GM21515 (cell line): ENCODE measurements around the gene PC.

Experiments used
- ATAC-seq: cut with Tn5 transposase; IDR thresholded peaks from one replicate; pipeline ENCODE4 v1.9.1; 2021; ENCODE audit not compliant: unreplicated experiment

The PC gene

DNA sequence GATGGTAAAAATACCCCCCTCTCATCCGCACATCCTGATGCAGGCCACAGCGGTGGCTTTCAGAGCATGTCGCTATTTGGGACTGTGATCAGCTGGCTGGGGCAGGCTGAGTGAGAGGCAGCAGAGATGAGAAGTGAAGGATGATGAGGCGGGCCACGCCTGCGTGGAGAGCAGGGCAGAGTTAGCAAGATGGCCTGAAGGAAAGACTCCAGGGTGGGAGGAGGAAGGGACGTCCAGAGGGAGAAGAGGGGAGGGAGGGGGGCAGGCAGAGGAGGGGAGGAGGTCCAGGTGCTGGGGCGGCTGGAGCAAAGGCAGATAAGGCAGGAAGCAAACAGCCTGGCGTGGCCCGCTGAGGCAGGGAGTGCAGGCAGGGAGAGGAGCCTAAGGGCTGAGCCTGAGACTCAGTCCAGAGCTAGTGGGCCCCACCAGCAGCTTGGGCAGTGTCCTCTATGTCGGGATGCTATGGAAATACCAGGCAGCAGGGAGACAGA lies 72.2 kb downstream of the PC start:
- no peak for ATAC-seq

DNA sequence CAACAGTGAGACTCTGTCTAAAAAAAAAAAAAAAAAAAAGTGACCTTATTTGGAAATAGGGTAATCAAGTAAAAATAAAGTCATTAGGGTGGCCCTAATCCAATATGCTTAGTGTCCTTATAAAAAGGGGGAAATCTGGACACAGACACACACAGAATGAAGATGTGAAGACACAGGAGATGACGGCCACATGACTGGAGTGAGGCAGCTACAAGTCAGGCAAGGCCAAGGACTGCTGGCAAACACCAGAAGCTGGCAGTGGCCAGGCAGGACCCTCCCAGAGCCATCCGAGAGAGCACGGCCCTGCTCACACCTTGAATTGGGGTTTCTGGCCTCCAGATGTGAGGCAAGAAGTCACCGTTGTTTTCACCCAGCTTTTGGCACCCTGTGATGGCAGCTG lies 72.7 kb downstream of the PC start:
- ATAC-seq, result no peak

- ATAC-seq, result no peak
Measured at GRCh38 chr11:66884443-66884842, 73.7 kb downstream of the PC start.

DNA sequence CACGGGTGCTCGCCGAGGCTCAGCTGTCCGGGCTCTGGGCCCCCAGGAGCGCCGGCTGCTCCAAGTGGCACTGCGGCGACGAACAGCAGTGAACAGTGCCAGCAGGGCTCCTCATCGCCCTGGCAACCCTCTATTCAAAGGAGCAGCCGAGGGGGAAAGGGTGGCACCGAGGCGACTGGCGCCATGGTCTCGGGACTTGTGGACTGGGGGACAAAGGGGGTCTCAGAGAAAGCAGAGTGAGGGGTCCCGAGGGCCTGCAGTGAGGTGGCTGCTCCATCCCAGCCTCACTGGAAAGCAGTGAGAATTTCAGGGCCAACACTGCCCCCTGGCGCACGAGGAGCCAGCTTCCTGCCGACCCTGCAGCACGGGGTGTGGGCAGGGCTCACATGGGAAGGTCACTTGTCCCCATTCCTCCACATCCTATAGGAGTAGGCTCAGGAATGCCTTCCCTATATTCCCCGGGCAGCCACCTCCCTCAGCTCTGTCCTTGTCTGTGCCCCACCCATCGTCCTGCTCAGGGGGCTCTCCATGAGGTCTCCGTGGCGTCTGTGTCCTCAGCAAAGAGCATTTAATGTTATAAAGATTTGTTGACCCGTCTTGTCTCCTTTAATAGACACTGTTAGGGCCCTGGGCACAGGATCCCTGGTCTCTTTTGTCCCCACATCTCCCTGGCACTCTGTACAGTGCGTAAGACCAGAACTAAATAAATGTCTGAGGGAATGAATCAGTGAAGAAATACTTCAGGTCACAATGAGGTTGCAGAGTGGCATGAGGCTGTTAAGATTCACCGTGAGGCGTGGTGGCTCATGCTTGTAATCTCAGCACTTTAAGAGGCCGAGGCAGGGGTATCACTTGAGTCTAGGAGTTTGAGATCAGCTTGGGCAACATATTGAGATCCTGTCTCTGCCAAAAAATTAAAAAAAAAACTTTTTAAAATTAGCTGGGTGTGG lies 74.9 kb downstream of the PC start:
- no peak for ATAC-seq

GRCh38 chr11:66882561-66883015 lies 75.6 kb downstream of the PC start:
- no peak for ATAC-seq

DNA sequence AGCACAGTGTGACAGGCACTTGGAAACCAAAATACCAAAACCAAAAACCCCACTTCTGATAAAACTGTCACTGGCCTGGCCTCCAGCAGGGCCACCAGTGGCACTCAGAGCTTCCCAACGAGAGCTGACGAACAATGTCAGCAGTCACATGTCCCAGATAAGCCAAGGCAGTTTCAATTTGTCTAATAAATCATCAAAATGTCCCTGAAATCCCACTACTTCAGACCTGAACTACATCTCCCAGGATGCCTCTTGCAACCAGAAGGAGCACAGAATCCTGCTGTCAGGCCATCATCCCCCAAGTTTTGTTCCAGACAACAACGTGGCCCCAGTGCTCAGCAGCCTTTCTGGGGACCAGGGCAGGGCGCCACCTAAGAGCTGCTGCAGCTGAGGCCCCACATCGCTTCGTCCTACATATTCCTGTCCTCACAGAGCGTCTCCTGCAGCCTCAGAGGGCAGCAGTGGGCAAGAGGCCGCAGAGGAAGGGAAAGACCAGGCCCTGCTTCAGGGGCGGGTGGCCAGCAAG lies 76.2 kb downstream of the PC start:
- ATAC-seq, result no peak

- no peak for ATAC-seq
Measured at GRCh38 chr11:66881451-66881835, 76.7 kb downstream of the PC start.

DNA sequence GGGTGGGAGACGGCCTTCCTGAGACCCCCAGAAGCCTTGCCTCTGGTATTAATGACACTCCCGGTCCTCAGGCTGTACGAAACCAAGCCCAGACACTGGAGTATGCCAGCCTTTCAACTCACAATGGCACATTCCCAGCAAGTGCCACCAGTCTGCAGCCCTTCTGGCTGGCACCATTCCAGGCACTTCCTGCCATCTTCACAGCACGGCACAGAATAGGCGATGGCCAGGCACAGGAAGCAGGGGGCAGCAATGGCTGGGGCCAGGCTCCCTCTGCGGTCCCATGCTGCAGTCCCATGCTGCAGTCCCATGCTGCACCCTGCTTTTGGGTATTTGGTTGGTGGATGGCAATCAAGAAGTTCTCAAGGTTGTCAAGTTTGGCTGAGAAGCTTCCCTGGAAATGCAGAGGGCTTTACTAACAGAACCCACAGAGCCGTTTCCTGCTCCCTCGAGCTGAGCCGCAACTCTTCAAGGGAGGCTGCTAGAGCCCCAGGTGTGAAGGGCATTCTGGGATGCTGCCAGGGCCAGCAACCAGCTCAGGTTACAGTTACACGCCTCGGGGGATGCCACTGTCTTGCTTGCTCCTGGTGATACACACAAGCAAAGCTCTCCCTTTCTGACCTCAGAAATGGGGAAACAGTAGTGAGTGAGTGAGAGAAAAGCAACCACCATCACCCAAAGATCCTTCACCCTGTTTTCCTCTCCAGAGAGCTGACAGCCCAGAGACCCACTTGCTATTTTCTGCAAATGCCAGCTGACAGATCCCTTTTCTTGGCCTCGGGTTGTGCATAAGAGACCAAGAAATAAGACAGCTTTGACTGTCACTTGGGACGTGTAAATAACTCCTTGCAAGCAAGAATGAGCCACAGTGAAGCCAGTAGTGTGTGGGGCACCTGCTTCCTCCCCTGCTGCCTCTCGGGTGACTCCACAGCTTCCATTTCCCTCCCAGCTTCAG lies 77.4 kb downstream of the PC start:
- ATAC-seq, result no peak

GRCh38 chr11:66879999-66880398 lies 78.2 kb downstream of the PC start:
- no peak for ATAC-seq

DNA sequence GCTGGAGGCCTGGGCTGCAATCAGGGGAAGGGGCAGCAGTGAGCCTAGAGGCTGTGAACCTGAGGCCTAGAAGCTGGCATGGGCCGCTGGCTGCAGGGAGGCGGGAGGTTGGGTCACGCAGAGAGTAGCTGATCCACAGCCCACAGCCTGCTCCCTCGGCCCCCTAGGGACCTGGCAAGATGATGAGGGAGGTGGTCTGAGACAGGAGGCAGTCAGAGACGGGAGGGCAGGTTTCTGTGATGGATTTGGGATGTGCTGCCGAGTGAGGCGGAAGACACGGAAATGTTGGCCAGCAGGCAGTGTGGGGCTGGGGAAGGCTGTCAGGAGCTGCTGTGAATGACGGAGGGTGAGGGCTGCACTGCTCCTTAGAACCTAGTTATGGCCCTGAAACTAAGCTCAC lies 78.6 kb downstream of the PC start:
- ATAC-seq, result no peak

DNA sequence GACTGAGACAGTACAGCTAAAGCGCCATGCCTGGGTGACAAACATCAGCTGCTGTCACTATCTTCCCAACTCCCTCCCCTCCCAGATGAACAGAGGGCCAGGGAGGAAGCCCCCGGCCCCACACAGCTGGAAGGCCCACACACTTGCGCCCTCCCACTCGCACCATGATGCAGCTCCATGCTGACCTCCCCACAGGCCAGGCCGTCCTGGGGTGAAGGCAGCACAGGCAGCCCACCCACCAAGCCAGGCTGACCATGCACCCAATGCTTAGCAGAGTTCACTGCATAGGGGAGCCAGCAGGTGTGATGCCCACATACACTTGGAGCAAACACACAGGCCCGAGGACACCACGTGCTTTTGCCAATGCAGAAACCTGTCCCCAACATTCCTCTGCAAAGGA lies 79.2 kb downstream of the PC start:
- ATAC-seq, result no peak

- no peak for ATAC-seq
Measured at GRCh38 chr11:66878474-66878873, 79.7 kb downstream of the PC start.

GRCh38 chr11:66877588-66878385 lies 80.4 kb downstream of the PC start:
- no peak for ATAC-seq

DNA sequence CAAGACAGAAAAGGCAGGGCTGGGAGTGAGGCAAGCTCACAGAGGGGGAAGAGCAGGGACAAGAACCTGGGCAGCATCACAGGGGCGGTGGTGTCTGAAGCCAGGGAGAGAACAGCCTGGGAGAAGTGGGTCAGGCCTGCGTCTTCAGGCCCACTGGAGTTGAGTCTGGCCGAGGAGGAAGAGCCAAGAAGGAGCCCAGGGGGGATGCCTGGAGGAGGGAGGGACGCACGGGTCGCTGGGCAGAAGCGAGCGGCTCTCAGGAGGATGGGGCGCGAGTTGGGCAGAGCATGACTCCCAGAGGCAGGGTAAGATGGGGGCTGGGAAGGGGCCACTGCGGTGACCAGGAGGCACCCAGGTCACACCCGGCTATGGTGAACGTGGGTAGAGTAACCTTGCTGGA lies 82.8 kb downstream of the PC start:
- ATAC-seq, result no peak

DNA sequence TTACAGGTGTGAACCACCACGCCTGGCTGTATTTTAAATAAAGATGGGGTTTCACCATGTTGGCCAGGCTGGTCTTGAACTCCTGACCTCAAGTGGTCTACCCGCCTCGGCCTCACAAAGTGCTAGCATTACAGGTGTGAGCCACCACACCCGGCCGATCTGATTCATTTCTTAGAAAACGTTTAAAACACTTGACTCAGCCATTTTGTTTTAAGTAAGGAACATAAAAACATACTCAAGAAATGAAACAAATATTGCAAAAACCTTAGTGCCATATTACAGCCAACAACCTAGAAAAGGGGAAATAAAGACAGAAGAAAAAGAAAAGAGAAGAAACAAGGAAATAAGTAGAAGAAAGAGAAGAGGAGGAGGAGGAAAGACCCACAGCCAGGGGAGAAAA lies 84.0 kb downstream of the PC start:
- ATAC-seq, result no peak

DNA sequence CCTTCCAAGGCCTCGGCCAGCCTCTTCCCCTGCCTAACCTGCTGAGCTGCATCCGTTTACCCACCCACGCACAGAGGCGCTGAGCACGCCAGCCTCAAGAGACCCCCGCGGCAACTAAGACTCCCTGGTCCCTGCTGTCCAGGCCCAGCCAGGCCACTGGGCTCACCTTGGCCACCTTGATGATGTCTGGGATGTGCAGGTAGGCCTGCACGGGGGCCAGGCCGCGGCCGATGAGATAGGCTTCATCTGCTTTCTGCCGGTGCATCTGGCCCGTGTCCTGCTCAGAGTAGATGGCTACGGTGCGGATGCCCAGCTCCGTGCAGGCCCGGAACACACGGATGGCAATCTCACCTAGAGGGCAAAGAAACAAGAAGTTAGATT lies 86.7 kb downstream of the PC start:
- no peak for ATAC-seq

- no peak for ATAC-seq
Measured at GRCh38 chr11:66870616-66871520, 87.3 kb downstream of the PC start.

GRCh38 chr11:66870131-66870530 lies 88.1 kb downstream of the PC start:
- no peak for ATAC-seq

GRCh38 chr11:66869567-66869870 lies 88.7 kb downstream of the PC start:
- no peak for ATAC-seq
